CD4-positive, alpha-beta T cell treated with Interleukin-10 for 1 hour (primary cell): ENCODE results near the gene NOC2L.
"Not testable (repeated sequence)": the region's sequence is repeated elsewhere in the genome, so short reads cannot be mapped to it uniquely, and the experiment has no call there.

Source experiments
- DNase-seq: peaks from one replicate; pipeline ENCODE4 v3.0.0-alpha.2; 2020

NOC2L gene

DNA sequence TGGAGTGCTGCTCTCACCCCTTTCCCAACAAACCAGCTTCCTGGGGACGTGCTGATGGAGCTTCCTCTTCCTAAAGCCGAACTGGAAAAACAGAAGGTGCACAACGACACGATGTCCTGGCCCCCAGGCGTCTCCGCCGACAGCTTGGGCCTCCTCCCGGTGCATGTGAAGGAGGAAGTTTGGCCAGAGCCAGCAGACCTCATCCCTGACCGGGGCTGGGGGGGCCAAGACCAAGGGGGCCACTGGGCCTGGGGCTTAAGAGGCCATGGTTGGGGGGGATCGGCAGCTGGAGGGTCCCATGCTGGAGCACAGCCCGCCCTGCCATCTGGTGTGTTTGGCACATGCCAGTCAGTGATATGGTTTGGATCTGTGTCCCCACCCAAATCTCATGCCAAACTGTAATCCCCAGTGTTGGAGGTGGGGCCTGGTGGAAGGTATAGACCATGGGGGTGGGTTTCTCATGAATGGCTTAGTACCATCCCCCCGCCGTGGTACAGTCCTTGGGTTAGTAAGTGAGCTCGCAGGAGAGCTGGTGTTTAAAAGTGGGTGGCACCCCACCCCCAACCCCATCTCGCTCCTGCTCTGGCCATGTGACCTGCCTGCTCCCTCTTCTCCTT lies 34.4 kb upstream of the NOC2L start:
- no peak for DNase-seq

DNA sequence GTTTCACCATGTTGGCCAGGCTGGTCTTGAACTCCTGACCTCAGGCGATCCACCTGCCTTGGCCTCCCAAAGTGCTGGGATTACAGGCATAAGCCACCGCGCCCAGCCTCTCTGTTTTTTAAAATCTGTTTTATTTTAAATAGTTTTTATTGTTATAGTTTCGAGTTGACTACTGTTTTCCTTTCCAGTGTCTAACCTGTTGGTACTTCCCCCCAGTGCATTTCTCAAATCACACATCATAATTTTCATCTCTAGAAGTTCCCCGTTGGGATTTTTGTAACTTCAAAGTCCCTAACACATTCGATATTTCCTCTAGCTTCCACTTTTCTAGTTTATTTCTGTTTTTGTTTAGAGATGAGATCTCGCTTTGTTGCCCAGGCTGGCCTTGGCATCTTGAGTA lies 33.3 kb upstream of the NOC2L start:
- DNase-seq, result no peak

DNA sequence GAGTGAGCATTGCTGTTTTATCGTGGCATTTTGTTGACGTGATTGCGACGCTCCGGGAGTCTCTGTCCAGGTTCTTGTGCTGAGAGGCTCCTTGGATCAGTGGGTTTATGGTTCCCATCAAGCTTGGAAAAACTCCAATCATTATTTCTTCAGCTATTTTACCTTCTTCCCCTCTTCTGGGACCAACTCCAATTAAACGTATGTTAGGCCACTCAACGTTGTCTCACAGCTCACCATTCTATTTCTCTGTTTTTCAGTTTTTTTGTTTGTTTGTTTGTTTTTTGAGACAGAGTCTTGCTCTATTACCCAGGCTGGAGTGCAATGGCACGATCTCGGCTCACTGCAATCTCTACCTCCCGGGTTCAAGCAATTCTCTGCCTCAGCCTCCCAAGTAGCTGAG lies 32.8 kb upstream of the NOC2L start:
- no peak for DNase-seq

DNA sequence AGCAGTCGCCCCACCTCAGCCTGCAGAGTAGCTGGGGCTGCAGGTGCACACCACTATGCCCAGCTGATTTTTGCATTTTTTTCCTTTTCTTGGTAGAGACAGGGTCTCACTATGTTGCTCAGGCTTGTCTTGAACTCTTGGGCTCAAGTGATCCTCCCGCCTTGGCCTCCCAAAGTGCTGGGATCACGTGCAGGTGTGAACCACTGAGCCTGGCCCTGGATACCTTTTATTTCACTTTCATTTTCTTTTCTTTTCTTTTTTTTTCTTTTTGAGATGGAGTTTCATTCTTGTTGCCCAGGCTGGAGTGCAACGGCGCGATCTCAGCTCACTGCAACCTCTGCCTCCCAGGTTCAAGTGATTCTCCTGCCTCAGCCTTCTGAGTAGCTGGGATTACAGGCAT lies 32.2 kb upstream of the NOC2L start:
- not testable (repeated sequence) for DNase-seq

DNA sequence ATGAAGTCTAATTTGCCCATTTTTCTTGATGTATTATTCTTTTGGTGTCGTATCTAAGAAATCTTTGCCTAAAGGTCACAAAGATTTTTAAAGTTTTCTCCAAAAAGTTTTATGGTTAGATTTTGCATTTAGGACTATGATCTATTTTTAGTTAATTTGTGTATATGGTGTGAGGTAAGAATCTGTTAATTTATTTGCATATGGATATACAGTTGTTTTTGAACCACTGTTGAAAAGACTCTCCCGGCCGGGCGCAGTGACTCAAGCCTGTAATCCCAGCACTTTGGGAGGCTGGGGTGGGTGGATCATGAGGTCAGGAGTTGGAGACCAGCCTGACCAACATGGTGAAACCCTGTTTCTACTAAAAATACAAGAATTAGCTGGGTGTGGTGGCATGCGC lies 29.0 kb upstream of the NOC2L start:
- not testable (repeated sequence) for DNase-seq

DNA sequence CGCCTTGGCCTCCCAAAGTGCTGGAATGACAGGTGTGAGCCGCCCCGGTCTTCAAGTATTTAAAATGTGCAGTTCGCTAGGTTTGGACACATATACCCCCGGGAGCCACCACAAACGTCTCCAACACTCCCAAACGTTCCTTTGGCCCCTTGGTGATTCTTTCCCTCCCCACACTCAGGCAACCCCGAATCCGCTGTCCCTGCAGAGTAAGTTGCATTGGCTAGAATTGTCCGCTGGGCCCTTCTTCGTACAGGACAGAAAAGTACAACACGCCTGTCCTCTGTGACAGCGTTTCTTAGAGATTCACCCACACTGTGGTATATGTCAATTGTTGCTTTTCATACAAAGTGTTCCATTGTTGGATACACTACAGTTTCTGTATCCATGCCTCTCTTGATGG lies 26.1 kb upstream of the NOC2L start:
- no peak for DNase-seq

DNA sequence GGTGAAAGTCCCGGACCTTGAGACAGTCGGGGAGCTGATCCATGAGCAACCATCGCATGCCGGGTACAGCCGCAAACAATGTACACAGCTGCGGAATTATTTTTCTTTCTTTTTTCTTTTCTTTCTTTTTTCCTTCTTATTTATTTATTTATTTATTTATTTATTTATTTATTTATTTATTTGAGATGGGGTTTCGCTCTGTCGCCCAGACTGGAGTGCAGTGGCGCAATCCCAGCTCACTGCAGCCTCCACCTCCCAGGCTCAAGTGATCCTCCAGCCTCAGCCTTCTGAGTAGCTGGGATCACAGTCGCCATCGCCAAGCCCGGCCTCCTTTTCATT lies 25.4 kb upstream of the NOC2L start:
- DNase-seq, result no peak

DNA sequence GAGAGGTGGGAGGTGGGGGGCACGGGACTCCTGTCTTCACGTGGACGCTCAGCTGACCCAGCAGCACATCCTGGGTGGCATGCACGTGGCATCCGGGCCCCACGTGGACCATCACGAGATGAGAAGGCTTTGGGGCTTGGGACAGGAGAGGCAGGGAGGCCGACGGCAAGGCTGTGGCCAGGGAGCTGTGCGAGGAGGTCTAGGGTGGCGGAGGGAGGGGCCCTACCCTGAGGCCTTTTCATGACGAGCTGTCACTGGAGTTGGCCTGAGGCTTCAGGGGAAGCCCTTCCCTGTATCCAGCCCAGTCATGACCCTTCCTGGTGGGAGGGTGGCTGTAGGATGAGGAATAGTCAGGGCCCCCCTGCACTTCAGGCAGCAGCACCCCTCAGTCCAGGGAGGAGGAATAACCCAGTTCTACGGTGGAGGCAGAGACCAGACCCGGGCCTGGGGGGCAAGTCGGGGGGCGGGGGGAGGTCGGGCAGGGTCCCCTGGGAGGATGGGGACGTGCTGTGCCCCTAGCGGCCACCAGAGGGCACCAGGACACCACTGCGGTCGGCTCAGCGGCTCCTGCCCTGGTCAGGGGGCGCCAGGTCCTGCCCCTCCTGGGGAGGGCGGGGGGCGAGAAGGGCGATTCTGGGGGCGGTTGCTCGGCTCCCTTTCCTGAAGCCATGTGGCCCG lies 24.9 kb upstream of the NOC2L start:
- DNase-seq, result peak; percentile 60

DNA sequence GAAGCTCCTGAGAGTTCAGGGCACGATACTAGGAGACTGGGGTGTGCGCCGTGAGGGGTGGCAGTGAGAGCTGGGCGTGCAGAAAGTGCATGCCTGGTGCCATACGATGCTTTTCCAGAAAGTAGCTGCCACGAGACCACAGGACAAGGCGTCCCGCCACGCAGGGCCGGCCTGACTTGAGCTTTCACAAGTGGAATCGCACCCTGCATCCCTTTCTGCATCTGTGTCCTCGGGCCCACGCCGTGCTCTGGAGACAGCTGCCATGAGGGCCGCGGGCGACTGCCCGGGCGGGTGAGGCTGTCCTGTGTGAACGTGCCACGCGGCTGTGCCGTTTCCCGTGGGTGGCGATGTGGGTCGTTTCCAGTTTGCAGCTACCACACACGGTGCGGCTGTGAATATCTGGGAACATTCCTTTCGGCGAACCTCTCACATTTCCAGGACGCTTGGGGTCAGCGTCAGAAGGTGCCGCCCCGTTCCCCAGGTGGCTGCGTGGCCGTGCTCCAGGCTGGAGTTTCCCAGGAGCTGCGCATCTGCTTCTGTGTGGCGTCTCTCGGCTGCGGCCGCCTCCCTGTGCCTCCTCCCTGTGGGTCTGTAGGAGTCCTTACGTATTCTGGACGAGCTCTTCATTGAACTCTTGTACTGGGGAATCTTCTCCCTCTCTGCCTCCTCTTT lies 23.8 kb upstream of the NOC2L start:
- no peak for DNase-seq

DNA sequence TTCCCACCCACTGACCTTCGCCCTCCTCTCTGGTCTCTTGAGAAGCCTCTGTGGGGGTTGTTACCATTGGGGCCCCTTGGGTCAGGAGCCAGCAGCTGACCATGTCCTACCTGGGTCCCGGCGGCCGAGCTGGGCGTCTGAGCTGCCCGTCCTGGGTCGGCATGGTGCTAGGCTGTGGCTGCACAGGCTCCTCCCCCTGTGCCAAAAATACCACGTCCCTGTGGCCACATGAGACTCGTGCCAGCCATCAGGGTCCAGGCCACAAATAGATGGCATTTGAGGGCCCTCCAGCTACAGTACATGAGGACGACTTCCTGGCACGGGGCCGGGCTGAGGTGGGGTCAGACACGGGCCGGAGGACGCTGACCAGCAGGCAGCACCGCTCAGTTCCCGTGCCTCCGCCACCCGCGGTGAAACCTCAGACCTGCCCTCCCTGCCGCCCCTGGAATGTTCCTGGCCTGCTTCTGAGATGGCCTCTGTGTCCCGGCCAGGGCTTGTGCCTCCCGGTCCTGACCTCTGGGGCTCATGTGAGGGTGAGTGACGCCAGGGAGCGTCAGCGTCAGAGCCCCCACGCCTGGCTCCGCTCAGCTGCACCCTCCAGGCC lies 23.0 kb upstream of the NOC2L start, which contains the start of gene PERM1:
Gene PERM1, minus strand, starts transcription at position 139 of the 604 bp plus-strand sequence. CDS start 1,064 bp downstream, outside the sequence.
- no peak for DNase-seq

DNA sequence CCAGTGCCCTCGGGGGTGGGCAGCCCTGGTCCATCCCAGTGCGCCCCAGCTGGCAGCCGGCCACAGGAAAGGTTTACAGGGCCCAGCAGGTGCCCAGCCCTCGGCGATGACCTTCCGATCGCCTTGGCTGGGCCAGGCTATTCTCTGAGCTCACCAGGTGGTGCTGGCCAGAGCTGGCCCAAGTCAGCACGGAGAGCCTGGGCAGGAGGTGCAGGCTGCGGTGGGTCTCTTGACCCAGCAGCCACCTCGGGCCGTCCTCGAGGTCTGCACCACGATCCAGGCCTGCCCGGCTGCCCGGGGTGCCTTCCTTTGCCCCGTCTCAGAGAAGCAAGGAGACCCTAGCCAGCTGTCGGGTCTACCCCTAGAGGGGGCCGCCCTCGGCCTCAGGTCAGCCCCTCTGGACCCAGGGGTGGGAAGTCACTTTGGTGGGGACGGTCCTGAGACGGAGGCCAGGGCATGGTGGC lies 22.5 kb upstream of the NOC2L start:
- DNase-seq, result no peak

DNA sequence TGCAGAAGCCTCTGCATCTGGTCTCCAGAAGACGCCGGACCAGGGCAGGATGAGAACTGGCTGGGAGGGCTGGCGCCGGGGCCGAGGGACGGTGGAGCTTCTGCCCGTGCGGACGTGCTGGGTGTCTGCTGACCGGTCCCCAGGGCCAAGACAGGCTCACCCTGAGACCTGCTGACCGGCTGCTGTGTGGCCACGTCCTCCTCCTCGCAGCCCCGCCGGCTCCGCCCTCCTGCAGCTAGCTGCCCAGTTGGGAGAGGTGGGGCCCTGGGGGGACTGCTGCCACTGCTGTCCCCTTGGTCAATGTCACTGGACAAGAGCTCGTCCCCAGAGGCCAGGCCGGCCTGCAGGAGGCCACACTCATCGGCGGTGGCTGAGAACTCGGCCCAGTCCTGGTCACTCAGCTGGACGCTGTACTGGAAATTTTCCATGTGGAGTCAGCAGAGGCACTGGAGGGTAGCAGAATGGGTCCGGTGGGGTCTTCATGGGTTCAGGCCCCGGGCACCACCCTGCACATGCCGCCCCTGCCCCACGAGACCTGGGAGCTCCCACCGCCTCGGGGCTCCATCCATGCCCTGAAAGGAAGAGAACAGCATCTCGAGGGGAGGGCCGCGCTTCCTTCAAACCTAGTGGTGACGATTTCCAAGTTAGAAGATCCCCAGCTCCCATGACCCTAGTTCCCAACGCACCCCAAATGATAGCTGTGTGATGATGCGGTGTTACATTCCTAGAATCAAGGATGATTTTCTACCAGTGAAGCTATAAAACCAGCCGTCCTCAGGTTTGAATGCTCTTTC lies 21.7 kb upstream of the NOC2L start:
- DNase-seq, result no peak

DNA sequence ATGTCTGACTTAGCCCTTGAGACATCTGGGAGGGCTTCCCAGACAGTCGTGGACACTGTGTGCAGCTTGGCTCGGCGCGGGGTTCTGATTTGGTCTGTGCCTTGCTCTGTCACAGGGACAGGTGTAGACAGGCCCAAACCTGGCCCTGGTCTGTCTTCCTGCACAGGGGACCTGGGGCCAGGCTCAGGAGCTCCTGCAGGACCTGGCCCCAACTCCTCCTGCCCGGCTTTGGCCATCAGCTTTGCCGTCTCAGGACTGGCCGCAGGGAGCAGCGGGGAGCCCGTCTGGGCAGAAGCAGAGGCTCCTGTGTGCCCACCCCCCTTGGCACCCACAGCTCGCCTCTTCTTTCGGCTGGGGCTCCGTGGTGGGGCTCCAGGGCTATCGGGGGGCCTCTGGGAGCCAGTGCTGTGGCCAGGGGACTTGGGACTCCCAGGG lies 21.1 kb upstream of the NOC2L start:
- DNase-seq, result no peak

DNA sequence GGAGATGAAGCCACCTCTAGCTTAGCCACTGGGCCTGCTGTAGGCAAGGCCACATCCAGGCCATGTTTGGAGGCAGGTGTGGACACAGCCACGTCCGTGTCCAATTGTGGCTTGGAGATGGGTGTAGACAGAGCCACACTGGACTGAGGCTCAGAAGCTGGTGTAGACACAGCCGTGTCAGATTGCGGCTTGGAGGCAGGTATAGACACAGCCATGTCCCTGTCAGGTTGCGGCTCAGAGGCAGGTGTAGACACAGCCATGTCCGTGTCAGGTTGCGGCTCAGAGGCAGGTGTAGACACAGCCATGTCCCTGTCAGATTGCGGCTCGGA lies 20.7 kb upstream of the NOC2L start:
- DNase-seq, result no peak

DNA sequence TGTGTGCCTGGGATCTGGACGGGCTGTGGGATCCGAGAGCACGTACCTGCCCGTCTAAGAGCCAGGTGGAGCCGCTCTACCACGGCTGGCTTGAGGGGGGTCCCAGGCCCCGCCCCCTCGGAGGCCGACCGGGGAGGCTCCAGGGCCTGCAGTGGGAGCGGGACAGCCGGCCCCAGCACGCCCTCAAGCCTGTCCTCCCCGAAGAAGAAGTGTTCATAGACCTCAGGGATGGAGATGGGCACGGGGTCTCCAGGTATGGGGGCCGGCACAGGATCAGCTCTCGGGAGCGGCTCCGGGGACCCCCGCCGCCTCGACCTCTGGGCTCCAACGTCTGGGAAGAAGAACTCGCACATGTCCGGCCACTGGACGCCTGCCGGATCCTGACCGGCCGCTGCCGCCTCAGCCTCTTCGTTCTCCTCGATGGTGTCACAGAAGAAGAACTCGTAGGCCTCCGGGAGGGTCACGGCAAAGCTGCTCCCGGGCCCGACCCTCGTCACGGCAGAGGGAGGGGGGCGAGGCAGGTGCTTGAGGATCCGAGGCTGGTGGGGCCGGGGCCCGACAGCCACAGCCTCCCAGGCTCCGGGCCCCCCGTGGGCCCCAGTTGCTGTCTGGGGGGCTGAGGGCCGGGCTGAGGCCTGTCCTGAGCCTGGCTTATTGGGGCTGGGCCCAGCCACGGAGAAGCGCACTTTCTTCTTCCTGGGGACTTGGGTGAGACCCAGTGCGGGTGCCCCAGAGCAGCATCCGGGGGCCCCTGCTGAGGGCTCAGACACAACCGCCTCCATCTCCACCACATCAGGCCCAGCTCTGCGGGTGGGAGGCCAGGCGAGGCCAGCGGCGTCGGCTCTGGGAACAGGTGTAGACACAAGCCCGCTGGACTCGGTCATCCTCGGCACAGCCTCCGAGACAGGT lies 20.0 kb upstream of the NOC2L start:
- DNase-seq, result no peak

DNA sequence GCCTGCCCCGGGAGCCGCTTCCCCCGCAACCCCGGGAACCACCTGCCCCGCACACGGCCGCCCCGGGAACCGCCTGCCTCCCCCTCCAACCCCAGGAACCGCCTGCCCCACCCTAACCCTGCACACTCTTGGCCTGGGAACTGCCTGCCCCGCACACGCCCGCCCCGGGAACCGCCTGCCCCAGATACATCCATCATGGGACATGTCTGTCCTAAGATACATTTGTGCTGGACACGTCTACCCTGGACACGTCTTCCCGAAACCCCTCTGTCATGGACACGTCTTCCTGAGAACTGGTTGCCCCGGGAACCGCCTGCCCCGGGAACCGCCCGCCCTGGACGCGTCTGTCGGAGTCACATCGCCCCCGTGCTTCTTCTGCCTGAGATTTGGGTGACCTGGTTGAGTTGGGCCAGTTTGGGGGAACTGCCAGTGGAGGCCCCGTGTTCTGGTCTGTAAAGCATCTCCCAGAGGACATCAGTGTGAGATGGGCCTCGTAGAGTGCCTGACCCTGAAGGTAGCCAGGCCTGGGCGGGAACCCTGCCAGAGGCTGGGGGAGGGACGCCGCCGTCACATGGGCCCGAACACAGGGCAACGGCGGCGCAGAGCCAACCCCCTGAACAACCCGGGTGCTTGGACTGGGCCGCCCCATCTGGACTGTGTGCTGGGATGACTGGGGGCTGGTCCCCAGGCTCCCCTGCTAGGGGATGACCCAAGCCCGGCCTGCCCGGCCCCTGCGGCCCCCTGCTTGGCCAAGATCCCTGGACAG lies 19.2 kb upstream of the NOC2L start:
- DNase-seq, result no peak

DNA sequence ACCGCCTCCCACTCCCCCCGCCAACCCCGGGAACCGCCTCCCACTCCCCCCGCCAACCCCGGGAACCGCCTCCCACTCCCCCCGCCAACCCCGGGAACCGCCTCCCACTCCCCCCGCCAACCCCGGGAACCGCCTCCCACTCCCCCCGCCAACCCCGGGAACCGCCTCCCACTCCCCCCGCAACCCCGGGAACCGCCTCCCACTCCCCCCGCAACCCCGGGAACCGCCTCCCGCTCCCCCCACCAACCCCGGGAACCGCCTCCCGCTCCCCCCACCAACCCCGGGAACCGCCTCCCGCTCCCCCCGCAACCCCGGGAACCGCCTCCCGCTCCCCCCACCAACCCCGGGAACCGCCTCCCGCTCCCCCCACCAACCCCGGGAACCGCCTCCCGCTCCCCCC lies 17.7 kb upstream of the NOC2L start:
- DNase-seq, result not testable (repeated sequence)

DNA sequence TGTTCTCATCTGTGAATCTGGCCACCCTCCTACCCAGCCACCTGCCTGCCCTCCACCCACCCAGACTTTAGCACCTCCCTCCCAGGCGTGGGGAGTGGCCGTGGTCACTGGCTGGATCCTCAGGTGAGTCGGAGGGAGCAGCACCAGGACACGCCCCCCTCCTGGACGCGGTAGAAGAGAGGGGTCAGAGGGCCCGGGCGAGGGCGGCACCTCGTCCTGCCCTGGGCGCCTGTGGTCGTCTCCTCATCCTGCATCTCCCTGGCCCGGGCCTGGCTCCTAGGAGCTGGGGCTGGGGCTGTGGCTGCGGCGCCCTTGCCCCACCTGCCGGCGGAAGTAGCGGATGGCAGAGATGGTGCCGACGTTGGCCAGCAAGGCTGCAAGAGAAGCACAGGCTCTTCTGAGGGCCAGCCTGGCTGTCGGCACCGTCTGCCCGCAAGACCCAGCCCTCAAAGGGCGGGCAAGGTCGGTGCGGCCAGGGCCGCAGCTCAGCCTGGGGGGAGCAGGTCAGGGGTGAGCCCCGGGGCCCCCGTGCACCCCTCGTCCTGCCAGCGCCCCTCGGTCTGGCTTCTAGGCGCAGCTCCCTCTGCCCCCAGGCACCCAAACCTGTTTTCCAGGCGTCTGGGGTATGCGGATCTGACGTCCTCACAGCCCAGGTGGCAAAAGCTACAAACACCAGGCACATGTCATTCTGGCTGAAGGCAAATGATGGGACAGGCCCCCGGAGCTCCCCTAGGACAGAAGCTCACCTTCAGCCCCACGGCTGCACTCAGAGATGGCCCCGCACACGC lies 17.0 kb upstream of the NOC2L start:
- DNase-seq, result peak; percentile 75

DNA sequence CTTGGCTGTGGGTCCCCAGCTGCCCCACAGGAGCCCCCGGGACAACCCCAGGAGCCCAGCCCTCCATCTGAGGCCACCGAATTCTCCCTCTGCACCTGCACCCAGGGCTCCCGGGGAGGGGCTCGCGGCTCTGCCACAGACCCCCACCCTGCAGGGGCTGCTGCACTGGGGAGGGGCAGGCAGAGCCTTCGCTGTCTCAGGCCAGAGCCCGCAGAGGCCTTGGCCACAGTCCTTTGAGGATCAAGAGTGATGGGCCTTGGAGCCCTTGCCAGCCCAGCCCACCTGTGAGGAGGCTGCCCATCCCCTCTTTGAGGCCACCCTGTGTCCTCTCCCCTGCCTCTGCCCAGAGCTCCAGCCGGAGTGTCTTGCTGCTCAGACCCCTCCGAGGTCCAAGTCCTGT lies 16.3 kb upstream of the NOC2L start:
- DNase-seq, result no peak

DNA sequence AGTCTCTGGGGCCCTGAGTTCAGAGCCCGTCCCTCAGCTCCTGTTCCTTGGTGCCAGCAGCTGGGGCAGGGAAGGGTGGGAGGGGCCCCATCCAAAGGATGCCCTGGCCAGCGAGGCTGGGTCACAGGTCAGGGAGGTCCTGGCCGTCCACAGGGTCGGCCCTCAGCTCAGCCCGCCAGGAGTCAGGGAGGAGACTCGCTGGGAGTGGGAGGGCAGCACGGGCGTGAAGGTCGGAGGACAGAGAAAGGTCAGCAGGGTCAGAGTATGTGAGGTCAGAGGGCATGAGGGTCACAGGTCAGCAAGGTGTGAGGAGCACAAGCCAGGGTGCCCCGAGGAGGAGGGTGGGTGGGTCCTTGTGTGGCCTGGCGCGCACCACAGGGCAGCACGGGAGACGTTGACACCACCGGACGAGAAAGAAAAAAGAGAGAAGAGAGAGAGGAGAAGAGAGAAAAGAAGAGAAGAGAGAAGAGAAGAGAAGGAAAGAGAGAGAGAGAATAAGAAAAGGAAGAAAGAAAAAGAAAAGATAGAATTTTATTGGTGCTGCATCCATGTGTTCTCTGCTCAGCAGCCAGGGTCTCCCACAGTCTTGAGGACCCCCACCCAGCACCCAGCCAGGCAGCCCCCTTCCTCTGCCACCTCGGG lies 15.8 kb upstream of the NOC2L start:
- no peak for DNase-seq
